Measurements from ENCODE around the gene RPS6KB2. TPM values are rescaled to one million over a fixed set of nuclear protein-coding genes. Genes with fewer than 3 reads are reported as not detected.

The RPS6KB2 gene
- total RNA-seq, 1 experiment from 2014 or later = 116 TPM

DNA sequence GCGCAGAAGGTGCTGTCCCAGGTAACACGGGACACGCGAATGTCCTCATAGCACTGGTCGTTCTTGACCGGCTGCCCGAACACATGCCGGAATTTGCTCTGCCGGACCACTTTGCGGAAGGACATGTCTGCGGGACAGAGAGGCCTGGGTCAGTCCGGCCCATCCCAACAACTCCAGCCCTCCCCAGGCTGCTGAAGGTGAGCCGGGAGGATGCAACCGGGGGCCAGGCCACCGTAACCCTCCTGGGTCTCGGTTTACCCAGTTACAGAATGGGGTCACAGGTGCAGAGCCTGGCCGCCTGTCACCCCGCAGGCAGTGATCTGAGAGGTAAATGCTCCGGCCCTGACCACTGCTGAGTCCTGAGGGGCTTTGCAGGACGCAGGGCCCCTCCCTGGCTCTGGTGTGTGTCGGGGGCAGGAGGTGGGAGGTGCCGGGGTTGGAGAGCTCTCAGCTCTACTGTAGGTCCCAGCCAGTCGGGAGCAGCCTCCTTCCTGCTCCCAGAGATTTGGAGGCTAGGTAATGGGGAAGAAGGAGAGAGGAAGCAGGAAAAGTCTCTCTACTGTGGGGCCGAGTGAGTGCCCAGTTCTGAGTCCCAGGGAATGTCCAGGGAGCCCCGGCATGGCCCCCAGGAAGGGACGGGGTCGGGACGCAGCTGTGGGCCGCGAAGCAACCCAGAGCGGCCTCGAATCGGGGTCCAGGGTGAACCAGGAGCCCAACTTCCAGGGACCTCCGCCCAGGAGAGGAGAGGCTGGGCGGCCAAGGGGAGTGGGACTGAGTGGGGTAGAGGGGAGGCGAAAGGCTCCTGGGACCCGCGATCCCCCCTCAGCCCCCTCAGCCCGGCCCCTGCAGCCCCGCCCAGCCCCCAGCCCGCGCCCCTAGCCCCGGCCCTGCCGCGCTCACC lies 14.5 kb downstream of the RPS6KB2 start:
- Mint-ChIP-seq H3K36me3 (ENCODE audit: insufficient read depth, unreplicated experiment) (peaks cover 70% of the 10 kb centered on the region), H3K4me3 (ENCODE audit: unreplicated experiment) (peak overlapping the region; percentile 90), H3K27ac (ENCODE audit: unreplicated experiment) (peak overlapping the region; percentile 83), H3K27me3 (ENCODE audit: insufficient read depth, unreplicated experiment) (no peaks in the 10 kb centered on the region), H3K4me1 (ENCODE audit: low read depth, unreplicated experiment) (peaks cover 9% of the 10 kb centered on the region), H3K9me3 (ENCODE audit: unreplicated experiment) (no peaks in the 10 kb centered on the region)
- CTCF ChIA-PET = interaction anchor here (0.6 to 2.1 kb wide), 7 partner anchors 17 to 174 kb away, joined by 3 to 11 read pairs (median 3); partner anchors contain the start of gene PPP1CA
- intact Hi-C loops (cut with micrococcal nuclease; ENCODE audit: unreplicated experiment) = loop anchor here (1.0 to 5.0 kb wide), 6 partner anchors 14 to 91 kb away; partner anchors contain the start of genes AIP, CDK2AP2, PITPNM1 and RPS6KB2
- POLR2A ChIA-PET = interaction anchor here (0.6 to 1.3 kb wide), 14 partner anchors 11 to 195 kb away, joined by 3 to 9 read pairs (median 6); partner anchors contain the start of genes PPP1CA and RPS6KB2
- TF ChIP-seq, protein P1, sequence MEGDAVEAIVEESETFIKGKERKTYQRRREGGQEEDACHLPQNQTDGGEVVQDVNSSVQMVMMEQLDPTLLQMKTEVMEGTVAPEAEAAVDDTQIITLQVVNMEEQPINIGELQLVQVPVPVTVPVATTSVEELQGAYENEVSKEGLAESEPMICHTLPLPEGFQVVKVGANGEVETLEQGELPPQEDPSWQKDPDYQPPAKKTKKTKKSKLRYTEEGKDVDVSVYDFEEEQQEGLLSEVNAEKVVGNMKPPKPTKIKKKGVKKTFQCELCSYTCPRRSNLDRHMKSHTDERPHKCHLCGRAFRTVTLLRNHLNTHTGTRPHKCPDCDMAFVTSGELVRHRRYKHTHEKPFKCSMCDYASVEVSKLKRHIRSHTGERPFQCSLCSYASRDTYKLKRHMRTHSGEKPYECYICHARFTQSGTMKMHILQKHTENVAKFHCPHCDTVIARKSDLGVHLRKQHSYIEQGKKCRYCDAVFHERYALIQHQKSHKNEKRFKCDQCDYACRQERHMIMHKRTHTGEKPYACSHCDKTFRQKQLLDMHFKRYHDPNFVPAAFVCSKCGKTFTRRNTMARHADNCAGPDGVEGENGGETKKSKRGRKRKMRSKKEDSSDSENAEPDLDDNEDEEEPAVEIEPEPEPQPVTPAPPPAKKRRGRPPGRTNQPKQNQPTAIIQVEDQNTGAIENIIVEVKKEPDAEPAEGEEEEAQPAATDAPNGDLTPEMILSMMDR (IDR thresholded peaks at IDR 0.05; ENCODE audit: insufficient read depth in 1 of 2, low read depth in 1 of 2, low read length in 1 of 2, severe bottlenecking in 1 of 2, unreplicated experiment in 1 of 2) = no peak
- Histone ChIP-seq H3K4me1 (peaks cover 20% of the 10 kb centered on the region), H3K9me3 (no peaks in the 10 kb centered on the region), H3K36me3 (ENCODE audit: control insufficient read depth, insufficient read depth, low read length) (peaks cover 17% of the 10 kb centered on the region), H3K27me3 (replicated peaks; ENCODE audit: control insufficient read depth, insufficient read depth, low read length) (no peaks in the 10 kb centered on the region), H3K4me3 (ENCODE audit: low read depth, low read length) (peak overlapping the region; percentile 98)
- BruUV-seq (replicated peaks) = no TSS peak
- DNase-seq = no peak

- peak overlapping the region; percentile 83 for H3K27ac Mint-ChIP-seq (ENCODE audit: unreplicated experiment)
These were observed 17.2 kb downstream of the RPS6KB2 start for GRCh38 chr11:67445515-67445914.

DNA sequence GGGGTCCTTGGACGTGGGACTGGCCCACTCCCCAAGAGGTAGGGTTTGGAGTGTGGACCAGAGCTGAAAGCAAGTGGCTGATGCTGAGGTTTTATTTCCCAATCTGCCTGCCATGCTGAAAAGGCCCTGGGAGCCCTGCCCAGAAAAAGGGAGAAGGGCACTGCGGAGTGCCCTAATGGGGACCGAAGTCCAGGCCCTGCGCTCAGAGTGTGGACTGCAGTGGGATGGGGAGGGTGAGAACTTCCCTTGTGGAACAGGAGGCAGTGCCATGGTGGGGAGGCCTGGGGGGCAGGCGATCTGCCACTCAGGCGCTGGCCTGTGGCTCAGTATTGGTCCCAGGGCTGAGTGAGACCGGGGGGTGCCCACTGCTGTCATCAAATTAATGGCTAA lies 19.9 kb downstream of the RPS6KB2 start:
- Mint-ChIP-seq H3K36me3 (ENCODE audit: insufficient read depth, unreplicated experiment) (peaks cover 15% of the 10 kb centered on the region), H3K4me1 (ENCODE audit: low read depth, unreplicated experiment) (peaks cover 9% of the 10 kb centered on the region), H3K27ac (ENCODE audit: unreplicated experiment) (no peak overlapping the region), H3K4me3 (ENCODE audit: unreplicated experiment) (no peak overlapping the region), H3K27me3 (ENCODE audit: insufficient read depth, unreplicated experiment) (no peaks in the 10 kb centered on the region), H3K9me3 (ENCODE audit: unreplicated experiment) (no peaks in the 10 kb centered on the region)
- no peaks in the 10 kb centered on the region for H3K27me3 ChIP-seq (replicated peaks; ENCODE audit: control insufficient read depth, insufficient read depth, low read length)
- H3K9me3 ChIP-seq = no peaks in the 10 kb centered on the region
- BruUV-seq (replicated peaks) = no TSS peak
- POLR2A ChIA-PET = no interaction called here
- intact Hi-C loops (cut with micrococcal nuclease; ENCODE audit: unreplicated experiment) = no loop called here
- no peak overlapping the region for H3K4me3 ChIP-seq (ENCODE audit: low read depth, low read length)
- peaks cover 8% of the 10 kb centered on the region for H3K4me1 ChIP-seq
- TF ChIP-seq, protein P1 (IDR thresholded peaks at IDR 0.05; ENCODE audit: insufficient read depth in 1 of 2, low read depth in 1 of 2, low read length in 1 of 2, severe bottlenecking in 1 of 2, unreplicated experiment in 1 of 2) = no peak
- H3K36me3 ChIP-seq (ENCODE audit: control insufficient read depth, insufficient read depth, low read length) = no peaks in the 10 kb centered on the region
- CTCF ChIA-PET = no interaction called here
- no peak for DNase-seq

More at GRCh38 chr11:67445515-67445914, 17.2 kb downstream of the RPS6KB2 start:
- intact Hi-C loops (cut with micrococcal nuclease; ENCODE audit: unreplicated experiment) = no loop called here
- peaks cover 20% of the 10 kb centered on the region for H3K4me1 ChIP-seq
- peak overlapping the region; percentile 90 for H3K4me3 Mint-ChIP-seq (ENCODE audit: unreplicated experiment)
- TF ChIP-seq, protein P1 (IDR thresholded peaks at IDR 0.05; ENCODE audit: insufficient read depth in 1 of 2, low read depth in 1 of 2, low read length in 1 of 2, severe bottlenecking in 1 of 2, unreplicated experiment in 1 of 2) = no peak
- ChIA-PET CTCF (interaction anchor here (0.6 kb wide), 1 partner anchor 28 kb away, joined by 3 read pairs; no protein-coding TSS in a partner anchor), POLR2A (no interaction called here)
- no peaks in the 10 kb centered on the region for H3K9me3 ChIP-seq
- H3K4me1 Mint-ChIP-seq (ENCODE audit: low read depth, unreplicated experiment) = peaks cover 9% of the 10 kb centered on the region
- H3K4me3 ChIP-seq (ENCODE audit: low read depth, low read length) = no peak overlapping the region
- no peaks in the 10 kb centered on the region for H3K9me3 Mint-ChIP-seq (ENCODE audit: unreplicated experiment)
- peaks cover 13% of the 10 kb centered on the region for H3K36me3 ChIP-seq (ENCODE audit: control insufficient read depth, insufficient read depth, low read length)
- no peaks in the 10 kb centered on the region for H3K27me3 Mint-ChIP-seq (ENCODE audit: insufficient read depth, unreplicated experiment)
- BruUV-seq (replicated peaks) = no TSS peak
- H3K36me3 Mint-ChIP-seq (ENCODE audit: insufficient read depth, unreplicated experiment) = peaks cover 42% of the 10 kb centered on the region
- no peaks in the 10 kb centered on the region for H3K27me3 ChIP-seq (replicated peaks; ENCODE audit: control insufficient read depth, insufficient read depth, low read length)
- DNase-seq = no peak
